ENCODE measurements around the gene LRRC71.

GRCh38 chr1:156879876-156880275 lies 40.6 kb upstream of the LRRC71 start:
- TF ChIP-seq, protein P1, sequence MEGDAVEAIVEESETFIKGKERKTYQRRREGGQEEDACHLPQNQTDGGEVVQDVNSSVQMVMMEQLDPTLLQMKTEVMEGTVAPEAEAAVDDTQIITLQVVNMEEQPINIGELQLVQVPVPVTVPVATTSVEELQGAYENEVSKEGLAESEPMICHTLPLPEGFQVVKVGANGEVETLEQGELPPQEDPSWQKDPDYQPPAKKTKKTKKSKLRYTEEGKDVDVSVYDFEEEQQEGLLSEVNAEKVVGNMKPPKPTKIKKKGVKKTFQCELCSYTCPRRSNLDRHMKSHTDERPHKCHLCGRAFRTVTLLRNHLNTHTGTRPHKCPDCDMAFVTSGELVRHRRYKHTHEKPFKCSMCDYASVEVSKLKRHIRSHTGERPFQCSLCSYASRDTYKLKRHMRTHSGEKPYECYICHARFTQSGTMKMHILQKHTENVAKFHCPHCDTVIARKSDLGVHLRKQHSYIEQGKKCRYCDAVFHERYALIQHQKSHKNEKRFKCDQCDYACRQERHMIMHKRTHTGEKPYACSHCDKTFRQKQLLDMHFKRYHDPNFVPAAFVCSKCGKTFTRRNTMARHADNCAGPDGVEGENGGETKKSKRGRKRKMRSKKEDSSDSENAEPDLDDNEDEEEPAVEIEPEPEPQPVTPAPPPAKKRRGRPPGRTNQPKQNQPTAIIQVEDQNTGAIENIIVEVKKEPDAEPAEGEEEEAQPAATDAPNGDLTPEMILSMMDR (IDR thresholded peaks at IDR 0.05; ENCODE audit: control extremely low read depth in 1 of 3, insufficient read depth in 1 of 3, low read depth in 1 of 3, low read length in 3 of 3): no peak
- no peak for TF ChIP-seq POLR2A (IDR thresholded peaks at IDR 0.05; ENCODE audit: control extremely low read depth in 1 of 2, low read depth in 2 of 2, low read length in 2 of 2)
- no peak for TF ChIP-seq GABPA (IDR thresholded peaks at IDR 0.05; ENCODE audit: borderline replicate concordance, insufficient read depth, low read length)
- no peak for TF ChIP-seq EZH2 (IDR thresholded peaks at IDR 0.05; ENCODE audit: low read depth, low read length, severe bottlenecking)
- TF ChIP-seq JUN (IDR thresholded peaks at IDR 0.05; ENCODE audit: low read depth, low read length): no peak
